Stimulated activated naive CD8-positive, alpha-beta T cell treated with anti-CD3 and anti-CD28 coated beads, Interleukin-15, Interleukin-2, amounts not matched to agents 100 U/mL and 50 U/mL, for 24 hours (primary cell): ENCODE data around the gene EZR.
"Not testable (repeated sequence)": the region's sequence is repeated elsewhere in the genome, so short reads cannot be mapped to it uniquely, and the experiment has no call there.

Experiments
- ATAC-seq: fragments of 150-1000 bp; cut with Tn5 transposase; one replicate; pipeline ENCODE4 v1.10.0; 2021
- DNase-seq: peaks from one replicate; pipeline ENCODE4 v3.0.0; 2021

Gene EZR

DNA sequence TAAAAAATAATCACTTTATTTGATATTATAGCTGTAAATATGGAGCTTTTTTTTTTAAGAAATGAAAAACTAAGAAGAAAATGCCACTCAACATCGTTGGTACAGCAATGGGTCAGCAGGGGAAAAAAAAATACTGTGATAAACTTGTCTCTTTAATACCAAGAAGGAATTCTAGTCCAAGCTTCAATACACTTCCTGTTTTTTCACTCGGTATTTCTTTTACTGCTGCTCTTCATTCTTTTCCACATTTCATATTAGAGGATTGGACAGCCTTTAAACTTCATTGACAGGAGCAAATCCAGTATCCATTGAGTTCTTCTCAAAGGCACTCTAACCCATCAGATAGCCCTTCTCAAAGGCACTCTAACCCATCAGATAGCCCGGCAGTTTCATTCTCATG, 22.2 kb upstream of the EZR start:
- no peak for ATAC-seq

DNA sequence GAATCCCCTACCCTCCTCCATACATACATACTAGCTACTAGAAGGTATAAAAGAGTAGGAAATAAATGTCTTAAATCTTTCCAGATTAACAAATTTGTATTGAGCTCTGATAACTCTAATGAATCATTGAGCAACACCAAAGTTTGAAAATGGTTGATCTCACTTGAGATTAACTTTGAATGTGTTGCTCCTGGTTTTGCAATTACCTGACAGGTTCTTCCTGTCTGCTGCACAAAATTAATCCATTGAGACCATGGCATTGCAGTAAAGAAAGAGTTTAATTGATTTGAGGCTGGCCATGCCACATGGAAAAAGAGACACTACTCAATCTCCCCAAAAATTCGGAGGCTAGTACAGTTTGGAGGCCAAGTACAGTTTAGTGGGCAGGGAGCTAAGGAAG, 21.3 kb upstream of the EZR start:
- DNase-seq (no peak), ATAC-seq (no peak)

More for the DNA sequence above, 22.2 kb upstream of the EZR start:
- DNase-seq, result no peak

DNA sequence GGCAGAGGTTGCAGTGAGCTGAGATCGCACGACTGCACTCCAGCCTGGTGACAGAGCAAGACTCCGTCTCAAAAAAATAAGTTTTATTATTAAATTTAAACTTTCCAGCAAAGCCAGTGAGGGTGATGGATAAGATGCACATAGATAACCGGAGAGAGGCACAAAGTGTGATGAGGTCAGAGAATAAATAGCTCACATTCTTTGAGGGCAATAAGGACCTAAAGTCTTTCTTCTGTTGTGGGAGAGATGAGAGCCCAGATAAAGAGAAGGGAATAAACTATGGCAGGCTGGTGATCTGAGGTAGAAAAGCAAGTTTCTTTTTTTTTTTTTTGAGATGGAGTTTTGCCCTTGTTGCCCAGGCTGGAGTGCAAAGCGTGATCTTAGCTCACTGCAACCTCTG, 20.6 kb upstream of the EZR start:
- no peak for ATAC-seq
- no peak for DNase-seq

DNA sequence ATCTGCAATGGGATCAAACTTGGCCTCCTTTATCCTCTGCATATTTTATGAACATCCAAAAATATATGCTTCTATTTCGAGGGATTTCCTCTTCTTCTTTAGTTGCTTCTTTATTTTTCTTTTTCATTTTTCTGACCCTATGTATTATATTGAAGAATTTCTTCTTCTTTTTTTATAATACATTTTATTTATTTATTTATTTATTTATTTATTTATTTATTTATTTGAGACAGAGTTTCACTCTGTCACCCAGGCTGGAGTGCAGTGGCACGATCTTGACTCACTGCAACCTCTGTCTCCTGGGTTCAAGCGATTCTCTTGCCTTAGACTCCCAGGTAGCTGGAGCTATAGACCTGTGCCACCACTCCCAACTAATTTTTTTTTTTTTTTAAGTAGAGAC, 19.6 kb upstream of the EZR start:
- ATAC-seq, DNase-seq: not testable (repeated sequence)

DNA sequence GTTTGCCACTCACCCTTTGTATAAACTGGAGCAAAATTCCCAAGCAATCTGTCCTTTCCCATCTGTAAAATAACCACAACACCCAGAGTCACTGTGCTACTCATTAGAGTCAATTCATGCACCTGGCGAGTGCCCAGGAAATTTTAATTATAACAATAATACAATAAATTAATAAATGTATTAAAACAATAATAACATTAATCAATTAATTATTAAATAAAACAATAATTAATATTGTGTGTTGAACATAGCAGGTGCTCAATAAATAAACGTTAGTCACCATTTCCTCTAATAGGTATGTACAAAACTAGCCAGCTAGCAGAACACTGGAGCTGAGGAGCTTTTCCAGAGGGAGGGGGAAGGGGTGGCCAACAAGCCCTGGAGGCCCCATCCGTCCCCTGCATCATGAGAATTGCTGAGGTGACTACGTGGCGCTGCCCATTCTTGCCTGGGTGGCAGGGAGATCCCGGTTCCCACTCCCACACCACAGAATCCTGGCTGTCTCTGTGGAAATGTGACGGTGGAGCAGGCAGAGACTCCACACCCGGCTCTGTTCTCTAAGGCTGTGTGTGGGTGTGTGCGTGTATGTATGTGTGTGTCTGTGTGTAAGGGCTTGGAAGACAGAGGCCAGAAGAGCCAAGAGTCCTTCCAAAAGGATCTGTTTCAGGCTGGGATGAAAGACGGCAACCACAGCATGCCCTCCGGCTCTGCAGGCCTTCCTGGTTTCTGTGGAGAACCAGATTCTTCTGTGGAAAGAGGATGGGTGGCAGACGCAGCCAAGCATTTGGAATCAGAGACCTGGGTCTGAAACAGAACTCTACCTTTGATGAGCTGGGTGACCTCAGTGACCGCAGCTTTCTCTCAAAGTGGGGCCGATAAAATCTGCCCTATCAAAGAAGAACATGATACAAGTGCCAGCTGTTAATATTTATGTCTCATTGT, 18.8 kb upstream of the EZR start:
- no peak for DNase-seq
- ATAC-seq, result no peak

DNA sequence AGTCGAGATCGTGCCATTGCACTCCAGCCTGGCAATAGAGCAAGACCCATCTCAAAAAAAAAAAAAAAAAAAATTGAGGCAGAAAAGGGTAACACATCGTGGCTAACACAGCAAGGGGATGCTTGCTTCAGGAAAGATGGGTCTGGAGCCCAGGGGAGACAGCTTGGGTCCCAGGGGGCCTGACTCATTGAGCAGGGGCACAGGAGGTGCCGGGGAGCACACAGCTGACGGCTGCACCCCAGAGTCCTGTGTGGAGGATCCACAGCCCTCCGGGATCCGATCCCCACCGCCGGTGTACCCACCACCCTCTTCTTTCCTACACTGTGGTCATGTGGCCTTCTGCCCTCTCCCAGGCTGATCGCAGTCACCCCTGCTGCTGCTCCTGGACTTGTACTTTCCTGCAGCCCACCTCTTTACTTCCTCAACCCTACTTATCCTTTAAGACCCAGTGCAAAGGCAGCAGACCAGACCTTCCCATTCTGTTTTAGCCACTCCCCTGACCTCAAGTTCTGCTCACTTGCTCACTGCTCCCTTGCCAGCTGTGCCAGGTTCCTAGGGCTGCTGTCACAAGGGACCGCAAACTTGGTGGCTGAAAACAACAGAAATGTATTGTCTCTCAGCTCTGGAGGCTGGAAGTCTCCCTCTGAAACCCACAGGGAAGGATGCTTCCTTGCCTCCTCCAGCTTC, 17.6 kb upstream of the EZR start:
- DNase-seq, result no peak
- ATAC-seq, result no peak

DNA sequence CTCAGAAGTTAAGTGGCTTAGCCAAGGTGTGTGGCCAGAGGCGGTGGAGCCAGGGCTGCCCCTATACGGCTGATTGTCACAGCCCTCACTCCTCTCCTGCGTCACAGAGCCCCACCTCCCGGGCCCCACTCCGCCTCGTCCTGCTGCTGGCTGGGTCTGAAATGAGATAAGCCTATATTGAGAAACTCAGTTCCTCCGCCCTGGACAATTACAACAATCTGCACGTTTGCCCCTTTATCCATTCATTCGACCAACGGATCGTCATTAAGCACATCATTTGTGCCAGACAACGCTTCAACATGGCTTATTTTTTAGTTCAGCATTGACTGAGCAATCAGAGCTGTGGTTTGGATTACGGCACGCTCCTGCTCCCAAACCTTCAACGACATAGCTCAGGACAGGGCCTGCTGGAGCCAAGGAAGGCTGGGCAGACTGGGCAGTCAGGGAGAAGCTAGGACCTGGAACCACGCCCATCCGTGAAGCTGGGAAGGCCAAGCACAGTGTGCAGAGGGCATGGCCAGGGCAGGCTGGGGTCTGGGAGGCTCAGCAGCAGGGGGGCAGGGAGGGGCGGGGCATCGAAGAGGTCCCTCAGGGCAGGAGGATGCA, 16.6 kb upstream of the EZR start:
- ATAC-seq, result no peak
- DNase-seq, result no peak

DNA sequence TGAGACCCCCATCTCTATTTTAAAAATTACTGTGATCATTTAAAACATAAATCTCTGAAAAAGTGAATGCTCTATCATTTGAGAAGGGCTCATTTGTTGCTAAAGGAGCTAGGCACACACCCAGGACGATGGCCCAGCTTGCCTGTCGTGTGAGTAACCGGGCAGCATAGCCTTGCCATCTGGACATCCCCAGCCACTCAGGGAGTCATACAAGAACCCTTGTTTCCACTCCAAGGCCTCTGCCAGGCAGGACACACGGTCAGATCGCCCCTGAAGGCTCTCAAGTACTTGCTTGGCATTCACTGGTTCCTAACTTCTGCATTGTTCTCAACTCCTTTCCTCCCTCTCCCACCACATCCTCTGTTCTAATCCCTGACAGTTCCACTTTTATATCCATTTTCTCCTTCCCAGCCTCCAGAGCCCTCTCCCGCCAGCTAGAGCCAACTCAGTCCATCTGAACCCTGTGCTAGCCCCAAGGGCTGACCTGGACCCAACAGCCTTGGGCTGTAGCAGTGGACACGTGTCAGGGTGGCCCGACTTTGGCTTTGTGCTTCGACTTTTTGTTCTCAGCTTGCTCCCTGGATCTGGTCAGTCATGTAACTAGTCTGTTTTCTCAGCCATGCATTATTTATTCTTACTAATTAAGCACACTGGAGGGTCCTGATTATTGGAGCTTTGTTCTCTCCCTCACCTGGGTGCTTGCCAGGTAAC, 15.7 kb upstream of the EZR start:
- ATAC-seq (no peak), DNase-seq (no peak)

DNA sequence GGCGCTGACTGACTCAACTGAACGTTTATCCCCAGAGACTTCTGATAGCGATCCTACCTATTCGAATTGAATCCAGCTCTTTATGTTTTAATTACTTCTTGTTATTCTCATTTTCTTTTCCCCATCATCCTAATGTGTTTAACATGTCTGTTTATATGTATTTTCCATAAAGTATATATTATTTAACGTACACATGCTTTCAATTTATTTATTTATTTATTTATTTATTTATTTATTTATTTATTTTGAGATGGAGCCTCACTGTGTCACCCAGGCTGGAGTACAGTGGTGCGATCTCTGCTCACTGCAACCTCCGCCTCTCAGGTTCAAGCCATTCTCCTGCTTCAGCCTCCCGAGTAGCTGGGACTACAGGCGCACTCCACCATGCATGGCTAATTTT, 13.6 kb upstream of the EZR start:
- DNase-seq, ATAC-seq: not testable (repeated sequence)

DNA sequence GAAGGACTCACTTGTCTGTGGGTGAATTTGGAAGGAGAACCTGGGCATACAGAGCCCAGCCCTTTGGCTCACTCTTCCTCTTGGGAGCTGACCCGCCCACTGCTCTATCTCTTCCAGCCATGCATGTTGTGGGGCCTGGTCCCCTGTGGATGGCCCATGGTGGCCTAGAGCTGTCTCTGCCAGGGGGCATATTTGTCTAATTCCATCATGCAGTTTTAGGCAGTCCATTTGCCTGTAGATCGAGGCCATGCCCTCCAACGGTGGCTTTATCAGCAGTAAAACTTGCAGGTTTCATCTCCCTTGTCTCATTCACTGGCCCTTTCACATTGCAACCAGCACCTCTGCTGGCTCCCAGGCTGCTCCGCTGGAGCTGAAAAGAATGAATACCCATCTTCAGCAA, 12.9 kb upstream of the EZR start:
- DNase-seq, result no peak
- ATAC-seq, result no peak

DNA sequence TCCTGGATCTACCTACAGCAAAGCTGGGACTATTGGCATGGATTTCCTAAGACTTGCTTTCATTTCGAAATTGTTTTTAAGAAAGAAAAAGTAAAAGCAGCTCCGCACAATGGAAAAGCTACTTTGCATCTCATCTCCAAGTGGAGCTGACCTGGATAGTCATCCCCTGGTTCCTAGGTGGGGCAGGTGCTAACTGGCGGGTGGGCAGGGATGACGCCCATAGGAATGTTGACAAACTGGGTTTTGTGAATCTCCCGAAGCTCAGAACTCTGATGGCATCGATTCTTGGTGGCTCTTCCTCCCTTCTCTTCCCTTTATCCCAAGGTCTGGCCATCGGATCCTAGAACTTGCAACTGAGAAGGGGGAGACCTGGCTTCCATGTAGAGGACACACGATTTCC, 12.4 kb upstream of the EZR start:
- DNase-seq, result no peak
- no peak for ATAC-seq

DNA sequence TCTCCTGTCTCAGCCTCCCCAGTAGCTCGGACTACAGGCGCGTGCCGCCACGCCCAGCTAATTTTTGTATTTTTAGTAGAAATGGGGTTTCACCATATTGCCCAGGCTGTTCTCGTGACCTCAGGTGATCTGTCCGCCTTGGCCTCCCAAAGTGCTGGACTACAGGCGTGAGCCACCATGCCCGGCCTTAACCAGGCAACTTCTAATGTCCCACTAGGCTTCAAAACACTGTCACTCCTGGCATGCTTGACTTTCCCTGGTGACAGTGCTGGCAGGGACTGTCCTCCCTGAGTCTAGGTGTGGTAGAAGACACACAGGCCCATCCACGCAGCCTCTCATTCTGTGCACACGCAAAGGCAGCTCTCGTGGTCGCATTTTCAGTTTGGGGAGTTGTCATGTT, 11.6 kb upstream of the EZR start:
- DNase-seq (no peak), ATAC-seq (no peak)

DNA sequence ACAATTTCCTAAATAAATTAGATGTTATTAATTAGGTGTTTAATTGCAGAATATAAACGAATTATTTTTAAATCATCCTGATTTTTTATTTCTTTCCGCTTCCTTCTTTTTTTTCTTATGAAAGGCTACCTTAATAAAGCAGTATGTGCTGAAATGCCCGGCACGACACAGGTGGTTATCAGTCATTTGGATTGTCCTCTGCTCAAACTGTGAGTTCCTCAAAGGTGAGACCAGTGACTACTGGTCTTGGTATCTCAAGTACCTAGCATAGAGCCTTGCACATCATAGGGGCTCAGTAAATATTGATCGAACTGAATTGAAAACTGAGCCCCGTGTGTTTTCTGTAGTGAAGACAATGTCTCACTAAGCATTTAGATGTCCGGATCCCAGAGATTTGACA, 9.6 kb upstream of the EZR start:
- ATAC-seq, result no peak
- no peak for DNase-seq

DNA sequence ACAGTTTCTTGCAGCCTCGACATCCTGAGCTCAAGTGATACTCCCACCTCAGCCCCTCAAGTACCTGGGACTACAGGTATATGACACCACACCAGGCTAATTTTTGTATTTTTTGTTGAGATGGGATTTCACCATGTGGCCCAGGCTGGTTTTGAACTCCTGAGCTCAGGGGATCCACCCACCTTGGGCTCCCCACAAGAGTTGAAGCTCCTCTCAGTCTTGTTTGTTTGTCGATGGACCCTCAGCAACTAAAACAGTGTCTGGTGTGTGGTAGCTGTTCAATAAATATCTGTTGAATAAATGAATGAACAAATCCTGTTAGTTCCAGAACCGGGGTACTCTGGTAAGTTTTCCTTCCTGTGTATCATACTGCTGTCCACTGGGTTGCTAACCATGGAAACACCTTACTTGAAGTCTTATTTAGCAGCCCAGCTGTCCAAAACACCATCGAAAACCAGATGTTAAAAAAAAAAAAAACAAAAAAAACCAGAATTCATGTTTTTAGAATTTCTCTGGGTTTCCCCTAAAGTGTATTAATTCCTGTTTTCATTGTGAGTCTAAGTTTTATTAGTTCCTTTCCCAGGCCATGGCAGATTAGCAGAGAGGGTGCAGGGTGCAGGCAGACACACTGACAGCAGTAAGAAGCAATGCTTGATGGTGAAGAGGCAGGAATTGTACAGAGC, 7.8 kb upstream of the EZR start:
- no peak for ATAC-seq

DNA sequence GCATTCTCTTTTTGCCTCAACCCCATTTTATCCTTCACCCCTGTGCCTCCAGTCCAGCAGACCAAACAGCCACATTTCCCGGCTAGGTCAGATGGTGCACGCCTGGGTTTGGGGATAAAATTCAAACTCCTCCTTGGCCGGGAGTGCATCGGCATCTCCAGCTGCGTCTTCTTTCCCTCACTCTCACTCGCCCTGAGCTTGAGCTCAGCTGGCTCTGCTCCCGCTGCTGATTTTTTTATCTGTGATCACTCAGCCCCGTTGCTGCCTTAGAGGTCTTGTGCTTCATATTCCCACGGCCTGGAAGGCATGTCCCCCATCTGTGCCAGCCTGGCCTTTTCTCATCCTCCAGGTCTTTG, 6.8 kb upstream of the EZR start:
- ATAC-seq (no peak), DNase-seq (no peak)

More for the DNA sequence above, 7.8 kb upstream of the EZR start:
- DNase-seq, result no peak

DNA sequence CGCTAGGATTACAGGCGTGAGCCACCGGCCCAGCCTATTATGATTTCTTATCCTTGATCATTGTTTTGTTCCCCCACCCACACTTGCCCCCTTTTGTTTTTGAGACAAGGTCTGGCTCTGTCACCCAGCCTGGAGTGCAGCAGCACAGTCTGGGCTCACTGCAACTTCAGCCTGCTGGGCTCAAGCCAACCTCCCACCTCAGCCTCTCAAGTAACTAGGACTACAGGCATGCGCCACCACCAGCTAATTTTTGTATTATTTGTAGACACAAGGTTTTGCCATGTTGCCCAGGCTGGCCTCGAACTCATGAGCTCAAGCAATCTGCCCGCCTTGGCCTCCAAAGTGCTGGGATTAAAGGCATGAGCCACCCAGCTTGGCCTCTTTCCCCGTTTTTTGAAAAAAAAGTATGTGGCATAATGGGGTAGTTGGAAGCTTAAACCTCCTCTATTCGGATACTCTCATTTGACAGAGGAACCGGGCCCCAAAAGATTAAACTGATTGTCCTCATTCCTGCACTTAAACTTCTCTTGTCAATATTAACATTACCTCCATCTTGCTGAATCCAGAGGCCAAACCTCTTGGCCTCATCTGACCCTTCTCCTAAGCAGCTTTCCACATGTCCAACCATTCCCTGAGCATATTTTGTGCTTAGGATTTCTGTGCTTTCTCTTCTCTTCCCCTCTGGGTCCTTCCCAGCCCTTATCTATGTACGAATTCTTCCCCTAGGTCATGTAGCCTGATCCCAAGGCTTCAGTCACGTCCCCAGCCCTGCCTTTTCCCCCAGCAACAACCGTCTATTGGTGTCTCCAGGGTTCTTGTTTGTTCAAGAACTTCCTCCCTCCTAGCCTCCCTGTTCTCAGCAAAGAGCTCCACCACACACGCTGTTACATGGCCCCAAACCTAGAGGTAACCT, 6.1 kb upstream of the EZR start:
- ATAC-seq, result no peak

DNA sequence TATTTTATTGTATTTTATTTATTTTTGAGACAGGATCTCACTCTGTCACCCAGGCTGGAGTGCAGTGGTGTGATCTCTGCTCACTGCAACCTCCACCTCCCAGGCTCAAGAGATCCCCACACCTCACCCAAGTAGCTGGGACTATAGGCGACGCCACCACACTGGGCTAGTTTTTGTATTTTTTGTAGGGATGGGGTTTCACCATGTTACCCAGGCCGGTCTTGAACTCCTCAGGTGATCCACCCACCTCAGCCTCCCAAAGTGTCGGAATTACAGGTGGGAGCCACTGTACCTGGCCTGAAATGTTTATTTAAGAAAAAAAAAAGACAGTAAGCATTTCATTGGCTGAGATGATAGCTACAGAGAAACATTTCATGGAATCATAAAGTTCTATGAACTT, 4.4 kb upstream of the EZR start:
- DNase-seq, ATAC-seq: not testable (repeated sequence)

More for the DNA sequence above, 6.1 kb upstream of the EZR start:
- DNase-seq, result no peak

DNA sequence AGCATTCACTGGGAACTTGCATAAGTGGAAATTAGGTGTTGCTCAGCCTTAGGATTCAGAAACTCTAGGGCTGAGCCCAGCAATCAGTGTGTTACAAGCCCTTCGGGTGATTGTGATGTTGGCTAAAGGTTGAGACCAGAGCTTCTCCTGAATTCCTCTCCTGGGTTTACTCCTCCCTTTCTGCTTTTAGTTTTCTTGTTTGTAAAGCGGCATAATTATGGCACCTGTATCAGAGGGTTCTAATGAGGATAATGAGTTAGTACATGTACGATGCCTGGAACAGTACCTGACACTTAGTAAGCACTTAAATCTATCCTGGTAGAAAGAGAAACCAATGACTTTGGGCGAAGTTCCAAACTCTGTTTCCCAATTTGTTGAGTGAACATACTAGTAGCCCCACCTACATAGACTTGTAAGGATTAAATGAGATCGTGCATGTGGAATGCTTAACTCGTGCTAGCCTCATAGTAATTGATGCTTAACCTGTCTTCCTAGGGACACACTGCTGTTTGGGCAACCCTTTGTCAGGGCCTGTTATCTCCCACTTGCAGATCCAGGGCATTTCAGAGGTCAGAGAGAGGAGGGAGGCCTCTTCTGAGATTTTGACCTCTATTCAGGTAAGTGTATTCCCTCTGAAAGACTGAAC, 932 bp upstream of the EZR start:
- no peak for ATAC-seq
- no peak for DNase-seq

DNA sequence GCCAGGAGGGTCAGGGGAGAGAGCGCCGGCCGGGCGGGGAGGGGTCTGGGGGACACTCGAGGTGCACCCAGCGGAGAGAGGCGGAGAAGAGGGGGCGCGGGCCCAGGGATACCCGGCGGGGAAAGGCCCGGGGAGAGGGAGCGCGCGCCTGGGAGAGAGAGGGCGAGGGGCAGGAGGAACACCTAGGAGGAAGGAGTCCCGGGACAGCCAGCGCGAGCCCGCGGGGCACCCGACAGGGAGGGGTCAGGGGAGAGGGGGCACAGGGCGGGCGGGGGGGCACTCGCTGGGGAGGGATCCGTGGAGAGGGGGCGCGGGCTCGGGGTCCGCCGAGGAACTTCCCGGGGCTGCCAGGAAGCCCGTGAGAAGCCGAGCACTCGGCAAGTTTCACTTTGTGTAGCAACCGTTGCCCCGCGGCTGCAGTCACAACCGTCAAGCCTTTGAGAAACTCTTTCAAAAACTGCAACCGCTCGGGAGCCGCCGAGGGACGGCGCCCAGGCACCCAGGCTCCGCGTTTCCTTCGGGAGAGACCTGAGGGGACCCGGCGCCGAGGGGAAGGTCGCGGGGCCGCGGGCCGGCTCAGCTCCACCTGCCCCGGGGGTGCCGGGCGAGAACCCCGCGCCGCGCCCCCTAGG, 471 bp downstream of the EZR start:
- ATAC-seq (peak; percentile 52), DNase-seq (peak; percentile 81)
